SK-N-SH treated with all-trans-retinoic acid at 6 μM for 48 hours (cell line): ENCODE results near the gene THSD4.

Experiments used
- ATAC-seq: fragments of 200-7000 bp; cut with Tn5 transposase; 3 replicates; pipeline ENCODE4 v1.9.1; 2020; ENCODE audit warnings: mild to moderate bottlenecking, moderate library complexity
- ARNTL ChIP-seq: fragments of 450-650 bp; formaldehyde crosslinking; IDR thresholded peaks from 2 replicates; pipeline ENCODE4 v1.5.0; 2020; ENCODE audit warnings: low read depth, mild to moderate bottlenecking, moderate library complexity, borderline replicate concordance
- BACH2 ChIP-seq: fragments of 250-450 bp; sonication (Bioruptor Pico); IDR thresholded peaks from 2 replicates; pipeline ENCODE4 v1.9.0; 2021; ENCODE audit warnings: mild to moderate bottlenecking, borderline replicate concordance
- CREB5 ChIP-seq: fragments of 250-450 bp; sonication (Bioruptor Pico); IDR thresholded peaks from 2 replicates; pipeline ENCODE4 v1.5.1; 2020; ENCODE audit warnings: low read depth, mild to moderate bottlenecking, moderate library complexity
- CSDC2 ChIP-seq: fragments of 250-450 bp; sonication (Bioruptor Pico); IDR thresholded peaks from 2 replicates; pipeline ENCODE4 v1.5.0; 2020; ENCODE audit warnings: mild to moderate bottlenecking, moderate library complexity
- ISL1 ChIP-seq: fragments of 250-450 bp; sonication (Bioruptor Pico); IDR thresholded peaks from 2 replicates; pipeline ENCODE4 v2.1.2; 2022; ENCODE audit warnings: mild to moderate bottlenecking, moderate library complexity
- OSR1 ChIP-seq: fragments of 250-450 bp; sonication (Bioruptor Pico); IDR thresholded peaks from 2 replicates; pipeline ENCODE4 v1.8.0; 2022; ENCODE audit warnings: moderate library complexity, mild to moderate bottlenecking, inconsistent platforms
- PATZ1 ChIP-seq: fragments of 250-450 bp; sonication (Bioruptor Pico); IDR thresholded peaks from 2 replicates; pipeline ENCODE4 v1.8.0; 2020; ENCODE audit warnings: mild to moderate bottlenecking, moderate library complexity, borderline replicate concordance
- POU6F1 ChIP-seq: fragments of 250-450 bp; sonication (Bioruptor Pico); IDR thresholded peaks from 2 replicates; pipeline ENCODE4 v1.8.0; 2021; ENCODE audit warnings: low read depth, mild to moderate bottlenecking, moderate library complexity, borderline replicate concordance
- PPARA ChIP-seq: fragments of 250-450 bp; sonication (Bioruptor Pico); IDR thresholded peaks from 2 replicates; pipeline ENCODE4 v1.5.0; 2020; ENCODE audit warnings: mild to moderate bottlenecking, borderline replicate concordance
- RARB ChIP-seq: fragments of 250-450 bp; sonication (Bioruptor Pico); IDR thresholded peaks from 2 replicates; pipeline ENCODE4 v1.8.0; 2021; ENCODE audit warnings: mild to moderate bottlenecking, moderate library complexity
- SNAI2 ChIP-seq: fragments of 250-450 bp; sonication (Bioruptor Pico); IDR thresholded peaks from 2 replicates; pipeline ENCODE4 v1.5.0; 2020; ENCODE audit warnings: mild to moderate bottlenecking, moderate library complexity
- TCF4 ChIP-seq: fragments of 250-450 bp; sonication (Bioruptor Pico); IDR thresholded peaks from 2 replicates; pipeline ENCODE4 v1.8.0; 2021; ENCODE audit warnings: mild to moderate bottlenecking, moderate library complexity, borderline replicate concordance
- TOX ChIP-seq: fragments of 250-450 bp; sonication (Bioruptor Pico); IDR thresholded peaks from 2 replicates; pipeline ENCODE4 v1.8.0; 2021; ENCODE audit warnings: mild to moderate bottlenecking, moderate library complexity, borderline replicate concordance
- TSHZ2 ChIP-seq: fragments of 250-450 bp; sonication (Bioruptor Pico); IDR thresholded peaks from 2 replicates; pipeline ENCODE4 v1.5.0; 2020; ENCODE audit warnings: mild to moderate bottlenecking, moderate library complexity
- ZC3H10 ChIP-seq: fragments of 250-450 bp; sonication (Bioruptor Pico); IDR thresholded peaks from 2 replicates; pipeline ENCODE4 v1.5.1; 2021; ENCODE audit warnings: mild to moderate bottlenecking, moderate library complexity
- ZFP3 ChIP-seq: fragments of 250-450 bp; sonication (Bioruptor Pico); IDR thresholded peaks from 2 replicates; pipeline ENCODE4 v1.5.0; 2020; ENCODE audit warnings: mild to moderate bottlenecking, moderate library complexity
- ZFP30 ChIP-seq: fragments of 450-650 bp; formaldehyde crosslinking; IDR thresholded peaks from 2 replicates; pipeline ENCODE4 v1.5.0; 2022; ENCODE audit warnings: mild to moderate bottlenecking, moderate library complexity
- ZNF565 ChIP-seq: fragments of 450-650 bp; formaldehyde crosslinking; conservative IDR thresholded peaks from 2 replicates; pipeline ENCODE4 v1.5.0; 2020; ENCODE audit warnings: low read depth, mild to moderate bottlenecking, moderate library complexity
- ZNF70 ChIP-seq: fragments of 450-650 bp; formaldehyde crosslinking; IDR thresholded peaks from 2 replicates; pipeline ENCODE4 v1.5.0; 2020; ENCODE audit warnings: mild to moderate bottlenecking, moderate library complexity
- ZNF8 ChIP-seq: fragments of 450-650 bp; formaldehyde crosslinking; IDR thresholded peaks from 2 replicates; pipeline ENCODE4 v1.5.0; 2020; ENCODE audit warnings: mild to moderate bottlenecking, moderate library complexity

Gene THSD4

GRCh38 chr15:71701808-71702207 lies 586.5 kb downstream of the THSD4 start:
- peak; percentile 12; the same call in 1 of the 2 replicates for TF ChIP-seq ISL1 (CRISPR knock-in tag)
- peak; percentile 80; the same call in 1 of the 2 replicates for TF ChIP-seq TSHZ2 (CRISPR knock-in tag)
- TF ChIP-seq OSR1 = no peak
- TF ChIP-seq RARB = no peak
- TF ChIP-seq CSDC2 = no peak
- peak; percentile 43; the same call in 1 of the 2 replicates for TF ChIP-seq TCF4
- TF ChIP-seq ZC3H10 (CRISPR knock-in tag) = no peak
- TF ChIP-seq PPARA (CRISPR knock-in tag) = no peak
- ATAC-seq = peak; percentile 31; the same call in 2 of the 3 replicates

GRCh38 chr15:71702496-71702895 lies 587.2 kb downstream of the THSD4 start:
- no peak for ATAC-seq
- TF ChIP-seq SNAI2 (no peak), ISL1 (CRISPR knock-in tag) (no peak)

- peak; percentile 20 for ATAC-seq
- TF ChIP-seq CREB5 (CRISPR knock-in tag) = no peak
- TF ChIP-seq CSDC2 = no peak
- TF ChIP-seq ISL1 (CRISPR knock-in tag) = peak; percentile 43; the same call in 1 of the 2 replicates
- no peak for TF ChIP-seq BACH2 (CRISPR knock-in tag)
Measured at GRCh38 chr15:71705151-71705550, 589.9 kb downstream of the THSD4 start.

GRCh38 chr15:71706461-71707229 lies 591.4 kb downstream of the THSD4 start:
- TF ChIP-seq BACH2 (CRISPR knock-in tag) = no peak
- 0 out of 2 replicates have a peak, but pooled peaks have one; percentile 3 for TF ChIP-seq SNAI2
- TF ChIP-seq ZNF8 = no peak
- no peak for TF ChIP-seq TCF4
- no peak for TF ChIP-seq PPARA (CRISPR knock-in tag)
- TF ChIP-seq ZFP3 (CRISPR knock-in tag) = peak; percentile 85; the same call in 1 of the 2 replicates
- ATAC-seq = no peak

GRCh38 chr15:71707230-71708050 lies 592.2 kb downstream of the THSD4 start:
- ATAC-seq = peak; percentile 90
- TF ChIP-seq PPARA (CRISPR knock-in tag) (no peak), ARNTL (CRISPR knock-in tag) (no peak), TSHZ2 (CRISPR knock-in tag) (peak; percentile 63), RARB (no peak), OSR1 (no peak), POU6F1 (CRISPR knock-in tag) (peak; percentile 18; the same call in 1 of the 2 replicates), ZC3H10 (CRISPR knock-in tag) (0 out of 2 replicates have a peak, but pooled peaks have one; percentile 26), PATZ1 (no peak), ISL1 (CRISPR knock-in tag) (peak; percentile 99), ZNF70 (CRISPR knock-in tag) (no peak), TCF4 (peak; percentile 86), ZFP30 (CRISPR knock-in tag) (no peak), TOX (no peak), ZNF565 (peak; percentile 50), SNAI2 (peak; percentile 71; the same call in 1 of the 2 replicates)
